Inflammatory macrophage treated with lipopolysaccharide for 1 hour (primary cell): ENCODE measurements around the gene COL4A2.

ENCODE experiments used
- DNase-seq, 2 donors: peaks; one replicate each; pipeline ENCODE4 v3.0.0-alpha.2; 2020 to 2022

The COL4A2 gene

DNA sequence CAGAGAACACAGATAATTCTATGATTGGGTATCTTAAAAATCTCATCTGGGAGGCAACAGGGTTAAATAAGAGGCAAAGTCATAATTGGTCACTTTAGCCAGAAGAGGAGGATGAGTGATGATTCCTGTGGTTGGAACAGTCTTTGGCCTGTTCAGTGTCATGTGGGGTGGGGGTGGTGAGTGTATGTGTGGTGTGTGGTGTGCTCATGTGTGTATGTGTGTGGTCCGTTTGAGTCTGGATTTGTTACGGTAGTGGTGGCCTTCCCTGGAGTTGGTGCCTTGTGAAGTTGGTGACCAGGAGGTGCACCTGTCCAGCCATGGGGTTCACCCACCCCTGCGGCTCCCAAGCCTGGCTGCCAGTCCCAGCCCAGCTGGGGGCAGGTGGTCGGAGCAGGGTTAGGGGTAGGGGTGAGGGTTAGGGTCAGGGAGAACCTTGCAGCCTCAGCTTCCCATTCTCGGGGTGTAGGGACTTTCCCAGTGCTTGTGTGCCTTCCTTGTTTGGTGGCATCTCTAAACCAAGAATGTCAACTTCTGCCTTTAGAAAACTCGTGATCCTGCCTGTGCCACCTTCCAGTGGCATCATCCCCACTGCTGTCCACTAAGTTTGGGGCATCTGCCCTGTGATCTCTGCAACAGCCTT lies 156.9 kb downstream of the COL4A2 start:
- peak; percentile 75 to 88 for DNase-seq

DNA sequence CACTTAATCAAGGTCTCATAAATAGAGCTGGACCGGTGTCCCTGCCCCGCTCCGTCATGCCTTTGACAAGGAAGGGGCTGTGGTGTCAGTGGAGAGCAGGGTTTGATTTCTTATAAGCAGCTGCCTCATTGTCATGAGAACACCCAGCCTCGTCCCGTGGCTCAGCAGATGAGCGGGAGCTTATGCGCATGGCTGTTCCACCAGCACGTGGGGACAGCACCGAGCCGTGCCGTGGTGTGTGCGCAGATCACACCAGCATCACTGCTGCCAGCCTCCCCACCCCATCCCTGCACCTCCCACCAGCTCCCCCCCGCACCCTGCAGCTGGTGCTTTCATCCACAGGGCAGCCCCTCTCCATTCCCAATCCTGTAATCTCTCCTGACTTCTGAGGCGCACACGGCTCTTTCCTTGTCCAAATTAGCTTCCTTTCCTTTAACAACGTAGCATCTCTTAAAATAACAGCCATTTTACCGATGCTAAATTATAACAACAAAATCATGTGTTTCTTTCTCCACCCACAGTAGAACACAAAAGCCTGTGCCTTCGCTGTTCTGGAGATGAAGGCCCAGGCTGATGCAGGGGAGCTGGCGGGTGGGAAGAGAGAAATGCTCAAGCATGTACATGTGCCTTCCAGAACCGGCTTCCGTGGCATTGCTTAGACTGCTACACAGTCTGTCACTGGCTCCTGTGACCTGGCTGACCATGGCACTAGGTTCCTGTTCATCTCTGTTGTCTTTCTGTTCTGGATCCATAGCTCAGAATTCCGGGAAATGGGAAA lies 157.7 kb downstream of the COL4A2 start:
- peak in 1 of 2 donors; percentile 59 for DNase-seq

- DNase-seq = no peak
Measured at GRCh38 chr13:110465696-110466095, 158.6 kb downstream of the COL4A2 start.

GRCh38 chr13:110466266-110466915 lies 159.3 kb downstream of the COL4A2 start:
- DNase-seq = no peak

GRCh38 chr13:110467516-110468110 lies 160.5 kb downstream of the COL4A2 start:
- peak in 1 of 2 donors; percentile 62 for DNase-seq

DNA sequence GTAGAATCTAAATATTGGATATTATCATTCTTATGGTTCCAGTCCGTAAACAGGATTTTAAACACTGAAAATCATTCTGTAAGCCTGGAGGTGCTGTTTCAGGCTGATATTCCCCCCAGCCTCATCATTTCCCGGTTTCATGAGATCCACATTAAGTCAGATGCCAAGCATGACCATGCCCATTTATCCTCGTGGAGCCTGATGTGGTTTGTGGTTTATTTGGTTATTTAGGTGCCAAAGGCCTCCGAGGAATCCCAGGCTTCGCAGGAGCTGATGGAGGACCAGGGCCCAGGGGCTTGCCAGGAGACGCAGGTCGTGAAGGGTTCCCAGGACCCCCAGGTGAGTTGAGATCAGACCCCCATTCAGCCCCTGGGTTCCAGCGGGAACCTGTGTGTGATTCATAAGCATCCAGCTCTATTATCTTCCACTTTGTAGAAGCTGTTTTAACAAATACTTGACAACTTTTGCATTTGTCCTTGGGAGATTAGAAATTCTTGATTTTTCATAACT lies 162.0 kb downstream of the COL4A2 start:
- no peak for DNase-seq

DNA sequence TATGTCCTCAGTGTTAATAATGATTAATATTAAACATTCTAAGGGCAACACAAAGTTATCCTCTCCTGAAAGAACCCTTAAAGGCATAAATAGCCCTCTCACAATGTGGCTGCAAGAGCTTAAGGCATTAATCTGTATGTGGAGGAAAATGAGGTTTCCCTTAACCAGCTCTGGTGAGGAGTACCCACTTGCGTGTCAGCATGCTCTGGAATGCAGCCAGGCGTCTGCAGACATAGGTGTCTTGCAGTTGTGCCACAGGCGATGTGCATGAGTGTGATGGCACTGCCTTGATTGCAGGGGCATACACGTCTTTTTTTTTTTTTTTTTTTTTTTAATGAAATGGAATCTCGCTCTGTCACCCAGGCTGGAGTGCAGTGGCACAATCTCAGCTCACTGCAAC lies 162.5 kb downstream of the COL4A2 start:
- DNase-seq = no peak

GRCh38 chr13:110470272-110471009 lies 163.4 kb downstream of the COL4A2 start:
- peak; percentile 41 to 49 for DNase-seq

GRCh38 chr13:110471156-110471832 lies 164.2 kb downstream of the COL4A2 start:
- peak; percentile 79 to 89 for DNase-seq

DNA sequence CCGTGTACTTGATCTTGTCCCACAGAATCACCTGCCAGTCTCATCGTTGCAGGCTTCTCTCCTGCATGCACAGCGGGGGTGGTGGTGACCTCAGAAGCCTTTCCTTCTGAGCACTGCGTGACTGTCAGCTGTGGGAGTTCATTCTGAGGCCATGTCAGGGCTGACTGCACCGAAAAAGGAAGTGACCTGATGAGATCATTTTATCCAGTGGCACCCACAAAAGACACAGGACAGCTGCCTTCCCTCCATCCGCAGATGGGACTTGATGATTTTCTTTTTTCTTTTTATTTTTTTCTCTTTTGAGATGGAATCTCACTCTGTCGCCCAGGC lies 164.7 kb downstream of the COL4A2 start:
- peak; percentile 91 to 97 for DNase-seq

- no peak for DNase-seq
Measured at GRCh38 chr13:110472904-110473563, 165.9 kb downstream of the COL4A2 start.

DNA sequence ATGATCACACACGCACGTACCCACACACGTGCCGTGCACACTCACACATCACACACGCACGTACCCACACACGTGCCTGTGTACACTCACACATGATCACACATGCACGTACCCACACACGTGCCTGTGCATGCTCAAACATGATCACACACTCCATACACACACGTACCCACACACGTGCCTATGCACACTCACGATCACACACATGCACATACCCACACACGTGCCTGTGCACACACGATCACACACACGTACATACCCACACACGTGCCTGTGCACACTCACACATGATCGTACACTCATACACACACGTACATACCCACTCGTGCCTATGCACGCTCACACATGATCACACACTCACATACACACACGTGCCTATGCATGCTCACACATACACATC lies 167.6 kb downstream of the COL4A2 start:
- no peak for DNase-seq

DNA sequence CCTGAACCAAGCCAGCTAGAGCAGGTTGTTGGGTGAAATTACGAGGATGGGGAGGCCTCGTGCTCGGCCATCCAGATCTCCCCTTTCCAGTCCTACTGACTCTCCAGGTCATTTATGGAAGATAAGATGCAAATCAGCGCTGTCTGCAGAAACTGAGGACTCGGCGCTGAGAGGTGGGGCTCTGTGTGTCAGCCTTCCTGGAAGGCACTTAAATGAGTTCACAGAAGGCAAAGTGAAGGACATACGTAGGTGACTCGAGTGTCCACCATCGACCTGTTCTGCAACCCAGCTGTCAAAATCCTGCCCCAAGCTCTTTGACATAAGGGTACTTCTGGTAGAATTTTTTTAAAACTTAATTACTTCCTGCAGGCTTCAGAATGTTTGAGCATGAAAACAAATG lies 168.0 kb downstream of the COL4A2 start:
- DNase-seq = no peak

DNA sequence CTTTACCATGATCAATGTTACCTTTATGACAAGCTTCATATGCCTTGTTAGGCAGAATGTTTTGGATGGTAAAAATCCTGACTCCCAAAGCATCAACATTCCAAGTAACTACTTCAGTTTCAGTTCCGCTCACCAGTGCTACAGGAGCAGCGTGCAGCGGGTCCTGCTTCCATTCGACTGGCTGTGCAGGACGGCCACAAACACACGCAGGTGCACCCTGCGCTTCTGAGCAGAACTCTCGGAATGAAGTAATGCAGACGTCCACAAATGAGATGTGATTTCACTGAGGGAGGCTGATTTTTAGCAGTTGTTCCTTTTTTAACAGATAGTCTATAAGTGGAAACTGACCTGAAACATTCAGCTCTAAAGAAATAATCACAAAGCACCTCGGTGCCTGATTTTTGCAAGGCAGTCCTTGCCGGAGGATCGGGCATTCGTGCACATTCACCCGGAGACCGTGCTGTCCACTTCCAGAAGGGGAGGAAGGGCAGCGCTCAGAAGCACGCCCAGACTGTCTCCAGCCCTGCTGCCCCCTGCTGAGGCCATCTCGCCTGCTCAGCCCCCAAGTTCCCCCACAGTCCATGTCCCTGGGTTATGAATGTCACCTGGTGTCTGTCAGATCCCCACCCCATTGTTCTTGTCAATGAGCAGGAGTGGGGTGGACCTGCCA lies 168.6 kb downstream of the COL4A2 start:
- DNase-seq = no peak

GRCh38 chr13:110476220-110476617 lies 169.1 kb downstream of the COL4A2 start:
- DNase-seq = no peak

- DNase-seq = no peak
Measured at GRCh38 chr13:110477706-110478245, 170.7 kb downstream of the COL4A2 start.

DNA sequence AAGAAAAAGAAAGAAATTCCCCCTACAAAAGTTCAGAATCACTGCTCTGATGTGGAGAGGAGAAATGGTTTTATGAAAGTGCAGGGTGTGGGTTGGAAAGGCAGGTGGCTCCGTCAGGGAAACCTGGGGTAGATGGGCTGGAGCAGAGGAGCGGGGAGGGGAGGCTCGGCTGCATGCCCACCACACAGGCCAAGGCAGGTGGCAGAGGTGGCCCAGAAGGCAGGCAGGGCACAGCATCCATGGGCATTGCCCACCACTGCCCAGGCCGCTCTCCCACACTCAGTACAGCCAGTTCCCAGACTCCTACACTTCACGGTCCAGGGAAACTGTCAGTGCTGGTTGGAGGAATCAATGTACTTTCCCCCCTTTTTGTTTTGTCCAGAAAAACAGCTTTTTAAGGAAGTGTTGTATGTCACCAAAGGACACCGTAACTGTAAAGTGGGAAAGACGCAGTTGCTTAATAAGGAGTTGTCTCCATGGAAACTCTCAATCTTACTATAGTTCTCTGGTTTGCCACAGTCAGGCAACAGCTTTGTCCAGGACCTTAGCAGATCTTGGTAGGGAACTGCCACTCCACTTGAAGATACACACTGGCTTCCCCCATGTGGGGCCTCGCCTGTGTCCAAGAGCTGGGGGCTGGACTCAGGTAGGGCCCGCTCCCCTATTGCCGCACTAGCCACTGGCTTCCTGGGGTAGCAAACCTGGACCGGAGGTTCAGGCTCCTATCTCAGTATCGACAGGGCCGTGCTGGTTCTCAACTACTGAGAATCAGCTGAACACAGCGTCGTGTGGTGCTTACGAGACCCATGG lies 171.5 kb downstream of the COL4A2 start:
- peak; percentile 91 to 96 for DNase-seq

- no peak for DNase-seq
Measured at GRCh38 chr13:110479215-110479545, 172.1 kb downstream of the COL4A2 start.

GRCh38 chr13:110479648-110480047 lies 172.6 kb downstream of the COL4A2 start:
- DNase-seq = no peak

DNA sequence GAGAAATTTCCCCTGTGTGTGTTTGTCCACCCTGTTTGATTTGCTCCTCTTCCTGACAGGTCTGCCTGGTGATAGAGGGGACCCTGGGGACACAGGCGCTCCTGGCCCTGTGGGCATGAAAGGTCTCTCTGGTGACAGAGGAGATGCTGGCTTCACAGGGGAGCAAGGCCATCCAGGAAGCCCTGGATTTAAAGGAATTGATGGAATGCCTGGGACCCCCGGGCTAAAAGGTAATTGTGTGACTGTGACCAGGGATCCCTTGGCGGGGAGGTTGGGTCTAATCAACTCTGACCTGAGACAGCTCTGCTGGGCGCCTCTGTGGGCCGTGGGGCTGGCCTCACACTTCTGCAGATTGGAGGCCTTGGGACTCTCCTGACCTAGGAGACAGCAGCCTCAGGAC lies 173.1 kb downstream of the COL4A2 start:
- DNase-seq = no peak
